Erythroblast (primary cell): ENCODE data around the gene ADA.

Experiments used
- GATA1 ChIP-seq: IDR thresholded peaks from 2 replicates; pipeline ENCODE4 v1.6.1; 2011; ENCODE audit warnings: low read depth, mild to moderate bottlenecking, control low read depth, low read length, moderate library complexity
- POLR2A ChIP-seq: IDR thresholded peaks from 2 replicates; pipeline ENCODE4 v1.6.1; 2011; ENCODE audit warnings: mild to moderate bottlenecking, low read length

DNA sequence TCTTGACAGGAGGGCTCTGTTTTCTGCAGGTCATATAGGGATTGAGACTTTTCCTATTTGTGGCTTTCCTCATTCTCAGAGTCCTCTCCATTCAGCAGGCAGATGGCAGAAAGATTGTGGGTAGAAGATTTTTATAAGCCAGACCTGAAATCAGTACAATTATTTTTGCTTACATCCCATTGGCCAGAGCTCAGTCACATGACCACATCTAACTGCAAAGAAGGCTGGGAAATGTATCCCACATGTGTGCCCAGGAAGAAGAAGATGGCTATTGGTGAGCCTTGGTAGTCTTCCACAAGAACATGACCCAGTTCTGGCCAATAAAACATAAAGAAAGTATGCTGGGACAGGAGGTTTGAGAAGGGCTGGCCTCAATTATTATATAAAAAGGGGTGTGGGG lies 42.1 kb upstream of the ADA start:
- TF ChIP-seq POLR2A (no peak), GATA1 (no peak)
